ENCODE results near the gene CDC45.

Gene CDC45

GRCh38 chr22:19451570-19451969 lies 28.1 kb upstream of the CDC45 start:
- H3K36me3 ChIP-seq: peaks cover 74% of the 10 kb centered on the region
- TF ChIP-seq CTCF (IDR thresholded peaks at IDR 0.05): no peak

GRCh38 chr22:19453718-19454117 lies 26.0 kb upstream of the CDC45 start:
- Histone ChIP-seq H3K27me3 (no peaks in the 10 kb centered on the region), H3K27ac (no peak overlapping the region), H3K4me1 (ENCODE audit: control insufficient read depth in 1 of 2, insufficient read depth in 1 of 2, low read depth in 1 of 2, low read length in 1 of 2) (no peaks in the 10 kb centered on the region), H3K4me3 (ENCODE audit: low read depth in 1 of 2, low read length in 1 of 2) (no peak overlapping the region), H3K36me3 (peaks cover 95% of the 10 kb centered on the region), H3K9me3 (no peaks in the 10 kb centered on the region)
- TF ChIP-seq CTCF (IDR thresholded peaks at IDR 0.05): no peak

More at GRCh38 chr22:19451570-19451969, 28.1 kb upstream of the CDC45 start:
- Histone ChIP-seq H3K27ac (no peak overlapping the region), H3K4me1 (ENCODE audit: control insufficient read depth in 1 of 2, insufficient read depth in 1 of 2, low read depth in 1 of 2, low read length in 1 of 2) (peaks cover 11 to 16% of the 10 kb centered on the region in 2 experiments), H3K9me3 (no peaks in the 10 kb centered on the region), H3K4me3 (ENCODE audit: low read depth in 1 of 2, low read length in 1 of 2) (no peak overlapping the region), H3K27me3 (no peaks in the 10 kb centered on the region)

GRCh38 chr22:19454156-19454555 lies 25.6 kb upstream of the CDC45 start:
- Histone ChIP-seq H3K9me3 (no peaks in the 10 kb centered on the region), H3K27me3 (no peaks in the 10 kb centered on the region), H3K36me3 (peaks cover 98% of the 10 kb centered on the region), H3K4me1 (ENCODE audit: control insufficient read depth in 1 of 2, insufficient read depth in 1 of 2, low read depth in 1 of 2, low read length in 1 of 2) (no peaks in the 10 kb centered on the region), H3K4me3 (ENCODE audit: low read depth in 1 of 2, low read length in 1 of 2) (no peak overlapping the region), H3K27ac (no peak overlapping the region)
- no peak for TF ChIP-seq CTCF (IDR thresholded peaks at IDR 0.05)

GRCh38 chr22:19455033-19455432 lies 24.7 kb upstream of the CDC45 start:
- Histone ChIP-seq H3K27me3 (no peaks in the 10 kb centered on the region), H3K27ac (no peak overlapping the region), H3K36me3 (peaks cover 97% of the 10 kb centered on the region), H3K4me1 (ENCODE audit: control insufficient read depth in 1 of 2, insufficient read depth in 1 of 2, low read depth in 1 of 2, low read length in 1 of 2) (no peaks in the 10 kb centered on the region), H3K4me3 (ENCODE audit: low read depth in 1 of 2, low read length in 1 of 2) (no peak overlapping the region), H3K9me3 (no peaks in the 10 kb centered on the region)
- TF ChIP-seq CTCF (IDR thresholded peaks at IDR 0.05): no peak

- TF ChIP-seq CTCF (IDR thresholded peaks at IDR 0.05): no peak
- Histone ChIP-seq H3K27me3 (no peaks in the 10 kb centered on the region), H3K27ac (no peak overlapping the region), H3K36me3 (peaks cover 97% of the 10 kb centered on the region), H3K4me1 (ENCODE audit: control insufficient read depth in 1 of 2, insufficient read depth in 1 of 2, low read depth in 1 of 2, low read length in 1 of 2) (no peaks in the 10 kb centered on the region), H3K9me3 (no peaks in the 10 kb centered on the region), H3K4me3 (ENCODE audit: low read depth in 1 of 2, low read length in 1 of 2) (no peak overlapping the region)
Observed at GRCh38 chr22:19455585-19456370, 23.9 kb upstream of the CDC45 start.

Data from neutrophil (primary cell).